HEK293 (cell line): ENCODE measurements around the gene HCFC1.

Experiments used
- CTCF ChIP-seq: fragments of 450-650 bp; formaldehyde crosslinking; IDR thresholded peaks from 2 replicates; pipeline ENCODE4 v1.5.1; 2016; ENCODE audit warnings: missing biosample characterization, missing genetic modification characterization
- GLIS2 ChIP-seq: fragments of 450-650 bp; formaldehyde crosslinking; IDR thresholded peaks from 2 replicates; pipeline ENCODE4 v1.5.1; 2016; ENCODE audit warnings: missing biosample characterization, missing genetic modification characterization
- KLF1 ChIP-seq: fragments of 450-650 bp; formaldehyde crosslinking; IDR thresholded peaks from 2 replicates; pipeline ENCODE4 v1.5.1; 2016; ENCODE audit warnings: missing biosample characterization, missing genetic modification characterization
- KLF16 ChIP-seq: fragments of 450-650 bp; formaldehyde crosslinking; IDR thresholded peaks from 2 replicates; pipeline ENCODE4 v1.5.1; 2017; ENCODE audit warnings: missing biosample characterization, missing genetic modification characterization
- RBAK ChIP-seq: fragments of 450-650 bp; formaldehyde crosslinking; IDR thresholded peaks from 2 replicates; pipeline ENCODE4 v1.5.1; 2016; ENCODE audit warnings: missing biosample characterization, missing genetic modification characterization
- SALL2 ChIP-seq: fragments of 450-650 bp; formaldehyde crosslinking; IDR thresholded peaks from 2 replicates; pipeline ENCODE4 v1.5.0; 2017; ENCODE audit warnings: missing biosample characterization, mild to moderate bottlenecking, missing genetic modification characterization, borderline replicate concordance
- TCF7L2 ChIP-seq: IDR thresholded peaks from 2 replicates; pipeline ENCODE4 v1.6.1; 2011; ENCODE audit warnings: low read depth, mild to moderate bottlenecking, inconsistent platforms, low read length, moderate library complexity, borderline replicate concordance
- ZBTB17 ChIP-seq: fragments of 450-650 bp; formaldehyde crosslinking; IDR thresholded peaks from 2 replicates; pipeline ENCODE4 v1.5.1; 2016; ENCODE audit warnings: missing biosample characterization, missing genetic modification characterization
- ZNF274 ChIP-seq, 2 experiments: fragments of 200-500 bp in 1 of 2; fragments of 450-650 bp in 1 of 2; sonication (Bioruptor generic) in 1 of 2; formaldehyde crosslinking in 1 of 2; IDR thresholded peaks; 2 replicates each; pipeline versions ENCODE4 v1.5.1 to v1.6.1; 2014 to 2016; ENCODE audit warnings: borderline replicate concordance in 1 of 2, inconsistent platforms in 1 of 2, low read length in 1 of 2, missing biosample characterization in 1 of 2, missing genetic modification characterization in 1 of 2
- ZNF335 ChIP-seq: fragments of 450-650 bp; formaldehyde crosslinking; conservative IDR thresholded peaks from 2 replicates; pipeline ENCODE4 v1.5.1; 2016; ENCODE audit warnings: missing biosample characterization, missing genetic modification characterization
- ZNF350 ChIP-seq: fragments of 450-650 bp; formaldehyde crosslinking; IDR thresholded peaks from 2 replicates; pipeline ENCODE4 v1.5.0; 2017; ENCODE audit warnings: missing biosample characterization, mild to moderate bottlenecking, missing genetic modification characterization
- ZNF398 ChIP-seq: fragments of 450-650 bp; formaldehyde crosslinking; IDR thresholded peaks from 2 replicates; pipeline ENCODE4 v1.5.1; 2017; ENCODE audit warnings: missing biosample characterization, missing genetic modification characterization
- ZNF548 ChIP-seq: fragments of 450-650 bp; formaldehyde crosslinking; IDR thresholded peaks from 2 replicates; pipeline ENCODE4 v1.5.1; 2016; ENCODE audit warnings: missing biosample characterization, missing genetic modification characterization
- ZNF580 ChIP-seq: fragments of 450-650 bp; formaldehyde crosslinking; IDR thresholded peaks from 2 replicates; pipeline ENCODE4 v1.5.1; 2016; ENCODE audit warnings: missing biosample characterization, missing genetic modification characterization

- TF ChIP-seq CTCF (tag by site-specific recombination) (no peak), KLF16 (tag by site-specific recombination) (no peak), GLIS2 (tag by site-specific recombination) (no peak), RBAK (tag by site-specific recombination) (no peak), ZBTB17 (tag by site-specific recombination) (no peak), ZNF398 (tag by site-specific recombination) (no peak), ZNF548 (tag by site-specific recombination) (no peak), SALL2 (tag by site-specific recombination) (no peak), TCF7L2 (no peak), ZNF580 (tag by site-specific recombination) (no peak), ZNF335 (no peak), KLF1 (no peak), ZNF350 (tag by site-specific recombination) (no peak), ZNF274 (IDR thresholded peaks at IDR 0.05; ENCODE audit: low read length) (no peak), ZNF274 (tag by site-specific recombination; IDR thresholded peaks at IDR 0.05; ENCODE audit: borderline replicate concordance) (no peak)
Measured at GRCh38 chrX:153925387-153925738, 46.3 kb downstream of the HCFC1 start.
